ENCODE data around the gene SMOC2. TPM values are rescaled to one million over a fixed set of nuclear protein-coding genes. Genes with fewer than 3 reads are reported as not detected.

SMOC2 gene
- total RNA-seq, 1 donor from 2014 or later, result 14.4 TPM

DNA sequence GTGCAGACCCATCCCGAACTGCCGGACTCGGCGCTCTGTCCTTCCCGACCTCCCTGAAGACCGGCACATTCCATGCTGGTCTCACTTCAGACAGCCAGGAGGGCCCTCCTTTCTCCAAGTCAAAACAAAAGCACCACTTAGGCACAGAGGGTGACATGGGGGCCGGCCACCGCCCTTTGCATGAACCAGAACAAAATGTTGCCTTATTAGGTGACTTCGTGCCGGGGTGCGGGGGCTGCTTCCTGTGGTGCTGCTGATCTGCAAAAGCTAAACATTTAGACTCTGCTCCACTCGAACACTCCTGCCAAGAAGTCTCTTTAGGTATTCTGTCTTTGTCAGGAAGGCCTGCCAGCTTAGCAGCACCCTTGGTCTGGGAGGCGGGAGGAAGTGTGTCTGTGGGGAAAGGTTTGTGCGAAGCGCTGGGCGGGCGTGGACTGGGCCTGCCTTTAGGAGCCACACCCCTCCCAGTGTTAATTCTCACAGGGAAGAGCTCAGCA lies 133.8 kb downstream of the SMOC2 start:
- Histone ChIP-seq H3K9me3 (replicated peaks) (no peaks in the 10 kb centered on the region), H3K27me3 (ENCODE audit: low read depth) (peaks cover 44% of the 10 kb centered on the region), H3K4me1 (peaks cover 4% of the 10 kb centered on the region), H3K4me3 (no peak overlapping the region), H3K36me3 (no peaks in the 10 kb centered on the region), H3K27ac (replicated peaks) (no peak overlapping the region)
- peak; percentile 33 for DNase-seq
- intact Hi-C loops (cut with micrococcal nuclease), result no loop called here
- TF ChIP-seq, protein P1, sequence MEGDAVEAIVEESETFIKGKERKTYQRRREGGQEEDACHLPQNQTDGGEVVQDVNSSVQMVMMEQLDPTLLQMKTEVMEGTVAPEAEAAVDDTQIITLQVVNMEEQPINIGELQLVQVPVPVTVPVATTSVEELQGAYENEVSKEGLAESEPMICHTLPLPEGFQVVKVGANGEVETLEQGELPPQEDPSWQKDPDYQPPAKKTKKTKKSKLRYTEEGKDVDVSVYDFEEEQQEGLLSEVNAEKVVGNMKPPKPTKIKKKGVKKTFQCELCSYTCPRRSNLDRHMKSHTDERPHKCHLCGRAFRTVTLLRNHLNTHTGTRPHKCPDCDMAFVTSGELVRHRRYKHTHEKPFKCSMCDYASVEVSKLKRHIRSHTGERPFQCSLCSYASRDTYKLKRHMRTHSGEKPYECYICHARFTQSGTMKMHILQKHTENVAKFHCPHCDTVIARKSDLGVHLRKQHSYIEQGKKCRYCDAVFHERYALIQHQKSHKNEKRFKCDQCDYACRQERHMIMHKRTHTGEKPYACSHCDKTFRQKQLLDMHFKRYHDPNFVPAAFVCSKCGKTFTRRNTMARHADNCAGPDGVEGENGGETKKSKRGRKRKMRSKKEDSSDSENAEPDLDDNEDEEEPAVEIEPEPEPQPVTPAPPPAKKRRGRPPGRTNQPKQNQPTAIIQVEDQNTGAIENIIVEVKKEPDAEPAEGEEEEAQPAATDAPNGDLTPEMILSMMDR (IDR thresholded peaks at IDR 0.05; ENCODE audit: borderline replicate concordance), result no peak

DNA sequence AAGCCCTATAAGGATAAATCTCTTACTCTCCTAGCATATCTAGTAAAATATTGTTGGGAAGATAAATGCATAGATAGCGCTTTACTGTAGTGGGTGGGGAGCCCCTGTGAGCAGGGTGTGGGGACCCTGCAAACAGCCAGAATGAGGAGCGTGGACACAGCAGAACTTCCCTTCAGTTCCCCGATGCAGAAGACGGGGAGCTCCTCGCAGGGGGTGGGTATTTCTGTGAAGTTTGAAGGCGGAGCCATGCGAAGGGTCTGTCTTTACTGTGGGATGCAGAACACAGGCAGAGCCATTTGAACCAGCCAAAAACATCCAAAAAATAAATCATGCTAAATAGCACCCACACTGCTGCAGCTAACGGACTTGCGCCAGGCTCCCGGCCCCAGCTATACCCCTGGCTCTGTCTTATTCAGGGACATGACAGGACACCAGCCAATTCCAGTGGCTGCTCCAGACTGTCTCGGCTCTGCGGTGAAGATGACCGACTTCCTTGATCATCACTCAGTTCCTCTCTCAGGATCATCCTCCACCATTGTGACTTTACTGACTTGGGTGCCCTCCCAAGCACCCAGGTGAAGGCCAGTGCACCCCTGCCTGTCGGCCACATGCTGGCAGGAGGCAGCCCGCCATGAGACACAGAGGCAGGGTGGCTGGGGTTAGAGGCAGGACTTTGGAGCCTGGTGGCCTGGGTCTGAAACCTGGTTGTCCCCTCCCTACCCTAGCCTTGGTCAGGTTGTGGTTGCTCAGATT lies 134.5 kb downstream of the SMOC2 start:
- TF ChIP-seq, protein P1 (IDR thresholded peaks at IDR 0.05; ENCODE audit: borderline replicate concordance), result no peak
- H3K4me3 ChIP-seq, result no peak overlapping the region
- intact Hi-C loops (cut with micrococcal nuclease), result no loop called here
- peaks cover 40% of the 10 kb centered on the region for H3K27me3 ChIP-seq (ENCODE audit: low read depth)
- H3K9me3 ChIP-seq (replicated peaks), result no peaks in the 10 kb centered on the region
- H3K36me3 ChIP-seq, result no peaks in the 10 kb centered on the region
- DNase-seq, result no peak
- H3K4me1 ChIP-seq, result peaks cover 4% of the 10 kb centered on the region
- no peak overlapping the region for H3K27ac ChIP-seq (replicated peaks)

DNA sequence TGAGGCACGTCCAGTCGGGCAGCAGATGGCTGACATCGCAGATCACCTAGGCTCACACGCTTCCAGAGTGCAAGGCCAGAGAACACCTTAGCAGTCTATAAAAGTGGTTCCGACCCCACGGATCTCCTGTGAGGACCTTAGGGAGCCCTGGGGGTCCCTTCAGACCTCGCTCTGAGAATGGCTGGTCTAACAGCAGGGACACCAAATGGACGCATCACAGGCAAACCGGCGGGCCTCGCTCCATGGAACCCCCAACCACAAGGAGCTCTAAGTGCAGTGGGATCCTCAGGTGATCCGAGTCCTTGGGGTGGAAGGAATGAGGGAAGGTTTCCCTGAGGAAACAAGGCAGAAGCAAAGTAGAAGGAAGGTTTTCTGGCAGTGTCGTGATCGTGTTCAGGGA lies 135.4 kb downstream of the SMOC2 start:
- Histone ChIP-seq H3K4me1 (peaks cover 4% of the 10 kb centered on the region), H3K27me3 (ENCODE audit: low read depth) (peaks cover 35% of the 10 kb centered on the region), H3K27ac (replicated peaks) (no peak overlapping the region), H3K9me3 (replicated peaks) (no peaks in the 10 kb centered on the region), H3K36me3 (no peaks in the 10 kb centered on the region), H3K4me3 (no peak overlapping the region)
- TF ChIP-seq, protein P1 (IDR thresholded peaks at IDR 0.05; ENCODE audit: borderline replicate concordance), result no peak
- intact Hi-C loops (cut with micrococcal nuclease), result no loop called here
- no peak for DNase-seq

DNA sequence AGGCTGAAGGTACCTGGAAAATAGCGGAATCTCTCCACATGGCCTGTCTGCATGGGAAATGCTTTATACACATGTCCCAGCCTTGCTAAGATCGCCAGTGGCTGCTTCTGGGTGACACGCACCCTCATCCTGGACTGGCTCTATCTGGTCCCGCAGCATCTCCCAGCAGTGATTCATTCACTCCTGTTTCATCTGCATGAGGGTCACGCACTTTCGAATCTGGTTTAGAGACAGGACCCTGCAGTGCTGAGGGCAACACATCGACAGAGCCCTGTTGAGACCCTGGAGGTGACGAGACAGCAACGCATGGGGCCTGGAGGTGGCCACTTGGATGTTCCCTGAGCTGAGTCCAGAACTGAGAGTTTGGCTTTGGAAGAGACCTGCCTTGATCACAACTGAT lies 136.5 kb downstream of the SMOC2 start:
- TF ChIP-seq, protein P1 (IDR thresholded peaks at IDR 0.05; ENCODE audit: borderline replicate concordance), result no peak
- Histone ChIP-seq H3K27ac (replicated peaks) (no peak overlapping the region), H3K4me3 (no peak overlapping the region), H3K4me1 (peaks cover 4% of the 10 kb centered on the region), H3K36me3 (no peaks in the 10 kb centered on the region), H3K9me3 (replicated peaks) (no peaks in the 10 kb centered on the region), H3K27me3 (ENCODE audit: low read depth) (peaks cover 41% of the 10 kb centered on the region)
- intact Hi-C loops (cut with micrococcal nuclease), result no loop called here
- no peak for DNase-seq

DNA sequence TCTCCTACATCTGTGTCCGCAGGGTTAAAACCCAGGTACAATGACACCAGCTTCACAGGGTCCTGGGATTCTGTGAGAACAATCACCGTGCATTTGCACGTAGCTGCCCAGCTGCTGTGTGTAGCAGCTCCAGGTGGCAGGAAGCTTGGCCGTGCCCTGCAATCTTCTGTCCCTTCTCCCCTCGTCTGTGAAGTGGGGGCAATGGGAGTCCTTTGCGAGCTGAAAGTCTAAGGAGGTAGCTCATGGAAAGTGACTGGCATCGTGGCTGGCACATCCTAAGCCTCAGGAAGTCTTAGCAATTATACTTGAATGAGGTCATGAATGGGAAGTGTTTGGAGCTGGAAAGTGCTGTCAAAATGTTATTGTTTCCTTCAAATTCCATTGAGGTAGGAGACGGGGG lies 137.1 kb downstream of the SMOC2 start:
- intact Hi-C loops (cut with micrococcal nuclease), result no loop called here
- Histone ChIP-seq H3K4me3 (no peak overlapping the region), H3K27ac (replicated peaks) (no peak overlapping the region), H3K27me3 (ENCODE audit: low read depth) (peaks cover 43% of the 10 kb centered on the region), H3K9me3 (replicated peaks) (no peaks in the 10 kb centered on the region), H3K4me1 (peaks cover 4% of the 10 kb centered on the region), H3K36me3 (no peaks in the 10 kb centered on the region)
- DNase-seq, result no peak
- TF ChIP-seq, protein P1 (IDR thresholded peaks at IDR 0.05; ENCODE audit: borderline replicate concordance), result no peak
